Hepatocyte (in vitro differentiated cells): Measurements from ENCODE around the gene MEF2C. TPM values are rescaled to one million over a fixed set of nuclear protein-coding genes. Genes with fewer than 3 reads are reported as not detected.

Experiments
- DNase-seq: peaks from one replicate; pipeline ENCODE4 v3.0.0-alpha.2; 2016; ENCODE audit warnings: low spot score
- H2AFZ ChIP-seq: fragments of 200-600 bp; sonication (generic); 2 replicates; pipeline ENCODE4 v1.6.0; 2016; ENCODE audit warnings: antibody characterized with exemption, mild to moderate bottlenecking
- H3K27ac ChIP-seq: fragments of 200-600 bp; sonication (generic); 2 replicates; pipeline ENCODE4 v1.5.1; 2016; ENCODE audit warnings: mild to moderate bottlenecking
- H3K27me3 ChIP-seq: fragments of 200-600 bp; sonication (generic); 2 replicates; pipeline ENCODE4 v1.6.1; 2016
- H3K36me3 ChIP-seq: fragments of 200-600 bp; sonication (generic); replicated peaks from 2 replicates; pipeline ENCODE4 v1.5.1; 2016; ENCODE audit warnings: low read depth; ENCODE audit not compliant: insufficient read depth
- H3K4me1 ChIP-seq: fragments of 200-600 bp; sonication (generic); 2 replicates; pipeline ENCODE4 v1.5.1; 2016; ENCODE audit warnings: mild to moderate bottlenecking, moderate library complexity; ENCODE audit not compliant: insufficient read depth
- H3K4me2 ChIP-seq: fragments of 200-600 bp; sonication (generic); 2 replicates; pipeline ENCODE4 v1.6.0; 2016
- H3K4me3 ChIP-seq: fragments of 200-600 bp; sonication (generic); 2 replicates; pipeline ENCODE4 v1.5.1; 2016; ENCODE audit warnings: mild to moderate bottlenecking
- H3K79me2 ChIP-seq: fragments of 200-600 bp; sonication (generic); 2 replicates; pipeline ENCODE4 v1.6.0; 2017; ENCODE audit warnings: mild to moderate bottlenecking
- H3K9me2 ChIP-seq: fragments of 200-600 bp; sonication (generic); replicated peaks from 2 replicates; pipeline ENCODE4 v1.6.0; 2017; ENCODE audit warnings: mild to moderate bottlenecking; ENCODE audit not compliant: insufficient read depth
- H3K9me3 ChIP-seq: fragments of 200-600 bp; sonication (generic); 2 replicates; pipeline ENCODE4 v1.5.1; 2016; ENCODE audit warnings: low read depth, mild to moderate bottlenecking
- H4K20me1 ChIP-seq: fragments of 200-600 bp; sonication (generic); 2 replicates; pipeline ENCODE4 v1.6.0; 2016; ENCODE audit warnings: mild to moderate bottlenecking; ENCODE audit not compliant: insufficient read depth, poor library complexity, severe bottlenecking
- CTCF ChIP-seq: fragments of 200-600 bp; sonication (generic); IDR thresholded peaks from 2 replicates; pipeline ENCODE4 v1.5.1; 2016; ENCODE audit warnings: antibody characterized with exemption, mild to moderate bottlenecking; ENCODE audit not compliant: poor library complexity
- EZH2 ChIP-seq: fragments of 200-600 bp; sonication (generic); IDR thresholded peaks from 2 replicates; pipeline ENCODE4 v1.6.1; 2016; ENCODE audit warnings: antibody characterized with exemption, mild to moderate bottlenecking, borderline replicate concordance
- EZH2phosphoT487 ChIP-seq: fragments of 200-600 bp; sonication (generic); IDR thresholded peaks from one replicate; pipeline ENCODE4 v1.6.1; 2018; ENCODE audit warnings: antibody characterized with exemption, mild to moderate bottlenecking, low read depth, moderate library complexity; ENCODE audit not compliant: unreplicated experiment, severe bottlenecking
- WGBS: methylation state at CpG from one replicate; pipeline ENCODE4 v1.1.6; 2016; ENCODE audit warnings: low lambda C conversion rate; ENCODE audit errors: missing lambda C conversion rate; 5-methylcytosine and 5-hydroxymethylcytosine counted together
- polyA plus RNA-seq: library from polyadenylated mRNA; unstranded; fragments of >200 nt; fragmentation: Nextera tagmentation; extraction: Ambion mirVana; gene quantifications from 2 replicates; pipeline ENCODE4 v1.2.1, GENCODE V29; 2016
- total RNA-seq: library from RNA; depleted of rRNA; stranded (reverse); fragments of >200 nt; gene quantifications from 2 replicates; pipeline ENCODE4 v1.2.3, GENCODE V29; 2014

Gene MEF2C
- total and polyA plus RNA-seq, 2 experiments from 2014 or later, result 5.9 to 14.6 TPM

- no peak overlapping the region for H3K27ac ChIP-seq
- no peak for TF ChIP-seq EZH2phosphoT487
- TF ChIP-seq EZH2, result no peak
- DNase-seq, result no peak
- H2AFZ ChIP-seq, result no peak overlapping the region
- H3K4me1 ChIP-seq, result no peaks in the 10 kb centered on the region
- H3K27me3 ChIP-seq, result no peaks in the 10 kb centered on the region
- H3K4me3 ChIP-seq, result no peak overlapping the region
- H3K36me3 ChIP-seq, result no peaks in the 10 kb centered on the region
- H3K9me2 ChIP-seq, result no peaks in the 10 kb centered on the region
- 89% methylated on average over 6 of the region's 6 CpGs for WGBS
- no peaks in the 10 kb centered on the region for H3K9me3 ChIP-seq
- no peaks in the 10 kb centered on the region for H4K20me1 ChIP-seq
- no peak overlapping the region for H3K4me2 ChIP-seq
- H3K79me2 ChIP-seq, result no peaks in the 10 kb centered on the region
These were observed 10.0 kb downstream of the MEF2C start for GRCh38 chr5:88872971-88873370.

DNA sequence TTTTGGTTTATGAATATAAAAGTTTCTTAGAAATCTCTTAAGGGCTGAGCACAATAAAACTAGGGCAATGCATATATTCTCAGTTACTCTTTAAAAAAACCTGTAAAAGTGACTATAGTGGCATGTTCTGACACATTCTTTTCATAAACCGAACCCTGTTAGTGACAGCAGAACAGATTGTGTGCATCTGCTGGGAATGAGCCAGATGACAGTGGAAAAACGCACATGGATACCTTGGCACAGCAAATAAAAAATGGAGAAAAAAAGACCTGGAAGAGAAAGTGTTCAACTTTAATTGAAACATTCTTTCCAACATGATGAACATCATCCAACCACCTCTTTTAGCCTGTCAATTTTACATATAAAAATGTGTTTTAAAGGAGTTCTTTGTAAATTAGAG lies 12.7 kb downstream of the MEF2C start:
- DNase-seq, result no peak
- no peak overlapping the region for H3K27ac ChIP-seq
- H3K9me2 ChIP-seq, result no peaks in the 10 kb centered on the region
- no peaks in the 10 kb centered on the region for H3K4me1 ChIP-seq
- H2AFZ ChIP-seq, result no peak overlapping the region
- H3K36me3 ChIP-seq, result no peaks in the 10 kb centered on the region
- no peaks in the 10 kb centered on the region for H3K27me3 ChIP-seq
- no peaks in the 10 kb centered on the region for H3K9me3 ChIP-seq
- no peaks in the 10 kb centered on the region for H4K20me1 ChIP-seq
- TF ChIP-seq EZH2phosphoT487 (no peak), CTCF (no peak), EZH2 (no peak)
- H3K4me2 ChIP-seq, result no peak overlapping the region
- no peak overlapping the region for H3K4me3 ChIP-seq
- 80% methylated on average over 2 of the region's 2 CpGs for WGBS
- no peaks in the 10 kb centered on the region for H3K79me2 ChIP-seq

GRCh38 chr5:88868468-88869068 lies 14.4 kb downstream of the MEF2C start:
- no peaks in the 10 kb centered on the region for H3K36me3 ChIP-seq
- no peaks in the 10 kb centered on the region for H3K9me2 ChIP-seq
- H3K79me2 ChIP-seq, result no peaks in the 10 kb centered on the region
- H3K4me1 ChIP-seq, result no peaks in the 10 kb centered on the region
- DNase-seq, result no peak
- H4K20me1 ChIP-seq, result no peaks in the 10 kb centered on the region
- H3K4me2 ChIP-seq, result no peak overlapping the region
- TF ChIP-seq CTCF (no peak), EZH2phosphoT487 (no peak), EZH2 (no peak)
- H3K9me3 ChIP-seq, result no peaks in the 10 kb centered on the region
- 63% methylated on average over 7 of the region's 7 CpGs for WGBS
- no peaks in the 10 kb centered on the region for H3K27me3 ChIP-seq
- no peak overlapping the region for H3K4me3 ChIP-seq
- H2AFZ ChIP-seq, result no peak overlapping the region
- no peak overlapping the region for H3K27ac ChIP-seq

GRCh38 chr5:88867638-88868037 lies 15.3 kb downstream of the MEF2C start:
- H3K4me1 ChIP-seq, result no peaks in the 10 kb centered on the region
- H3K36me3 ChIP-seq, result no peaks in the 10 kb centered on the region
- DNase-seq, result no peak
- H3K79me2 ChIP-seq, result no peaks in the 10 kb centered on the region
- 98% methylated on average over 6 of the region's 6 CpGs for whole genome bisulfite sequencing
- H4K20me1 ChIP-seq, result no peaks in the 10 kb centered on the region
- H2AFZ ChIP-seq, result no peak overlapping the region
- TF ChIP-seq CTCF (no peak), EZH2 (no peak), EZH2phosphoT487 (no peak)
- H3K27ac ChIP-seq, result no peak overlapping the region
- H3K9me3 ChIP-seq, result no peaks in the 10 kb centered on the region
- no peak overlapping the region for H3K4me3 ChIP-seq
- H3K9me2 ChIP-seq, result no peaks in the 10 kb centered on the region
- no peaks in the 10 kb centered on the region for H3K27me3 ChIP-seq
- H3K4me2 ChIP-seq, result no peak overlapping the region
